Measurements from ENCODE around the gene PALMD.
A peak's percentile ranks its signal among the peaks of the same experiment; 100 is the strongest.

PALMD gene

GRCh38 chr1:99645699-99646531 lies at the start of gene PALMD:
Gene PALMD, plus strand, starts transcription at chr1:99646113. Its CDS starts 205 bp downstream, at chr1:99646318.
- DNase-seq: peak; percentile 73

GRCh38 chr1:99598738-99599411 lies 47.0 kb upstream of the PALMD start:
- no peak for DNase-seq

- no peak for DNase-seq
Measured at GRCh38 chr1:99599678-99600175, 46.2 kb upstream of the PALMD start.

GRCh38 chr1:99600782-99601181 lies 45.1 kb upstream of the PALMD start:
- DNase-seq: no peak

- DNase-seq: no peak
Measured at GRCh38 chr1:99601208-99601607, 44.7 kb upstream of the PALMD start.

- no peak for DNase-seq
Measured at GRCh38 chr1:99601709-99602403, 44.1 kb upstream of the PALMD start.

GRCh38 chr1:99602404-99602969 lies 43.4 kb upstream of the PALMD start:
- no peak for DNase-seq

- DNase-seq: no peak
Measured at GRCh38 chr1:99603699-99604560, 42.0 kb upstream of the PALMD start.

- DNase-seq: no peak
Measured at GRCh38 chr1:99606306-99606705, 39.6 kb upstream of the PALMD start.

GRCh38 chr1:99607590-99607989 lies 38.3 kb upstream of the PALMD start:
- no peak for DNase-seq

- DNase-seq: no peak
Measured at GRCh38 chr1:99608058-99608457, 37.9 kb upstream of the PALMD start.

GRCh38 chr1:99613716-99614115 lies 32.2 kb upstream of the PALMD start:
- DNase-seq: no peak

GRCh38 chr1:99614728-99615127 lies 31.2 kb upstream of the PALMD start:
- no peak for DNase-seq

- DNase-seq: no peak
Measured at GRCh38 chr1:99619583-99619982, 26.3 kb upstream of the PALMD start.

GRCh38 chr1:99621340-99621901 lies 24.5 kb upstream of the PALMD start:
- DNase-seq: no peak

GRCh38 chr1:99622702-99623347 lies 23.1 kb upstream of the PALMD start:
- DNase-seq: no peak

GRCh38 chr1:99623554-99623953 lies 22.4 kb upstream of the PALMD start:
- no peak for DNase-seq

GRCh38 chr1:99627615-99628014 lies 18.3 kb upstream of the PALMD start:
- DNase-seq: no peak

- DNase-seq: no peak
Measured at GRCh38 chr1:99629164-99629563, 16.7 kb upstream of the PALMD start.

GRCh38 chr1:99634971-99635624 lies 10.8 kb upstream of the PALMD start:
- no peak for DNase-seq

GRCh38 chr1:99635664-99636063 lies 10.2 kb upstream of the PALMD start:
- no peak for DNase-seq

All from NCI-H1694 treated with DMSO at 0.1 percent for 48 hours (cell line).